DND-41 (cell line): Measurements from ENCODE around the gene FAM13A.

Experiments used
- ATAC-seq: fragments of 200-7000 bp; cut with Tn5 transposase; 3 replicates; pipeline ENCODE4 v1.9.1; 2021; ENCODE audit warnings: low read depth; ENCODE audit not compliant: insufficient read depth
- DNase-seq: peaks from one replicate; pipeline ENCODE4 v3.0.0-alpha.2; 2020
- H2AFZ ChIP-seq: 2 replicates; pipeline ENCODE4 v1.6.0; 2012; ENCODE audit warnings: low read depth, low read length
- H3K27ac ChIP-seq: 2 replicates; pipeline ENCODE4 v1.5.1; 2012; ENCODE audit warnings: low read length, inconsistent platforms
- H3K27me3 ChIP-seq: fragments of 200-600 bp; sonication (generic); 2 replicates; pipeline ENCODE4 v1.6.0; 2012; ENCODE audit warnings: low read length, mild to moderate bottlenecking, inconsistent platforms; ENCODE audit not compliant: insufficient read depth, poor library complexity
- H3K36me3 ChIP-seq: 2 replicates; pipeline ENCODE4 v1.5.1; 2012; ENCODE audit warnings: low read length, inconsistent platforms; ENCODE audit not compliant: insufficient read depth
- H3K4me1 ChIP-seq: 2 replicates; pipeline ENCODE4 v1.5.1; 2012; ENCODE audit warnings: mild to moderate bottlenecking, low read length; ENCODE audit not compliant: insufficient read depth
- H3K4me2 ChIP-seq: 2 replicates; pipeline ENCODE4 v1.6.0; 2012; ENCODE audit warnings: mild to moderate bottlenecking, moderate library complexity, low read length, inconsistent platforms; ENCODE audit not compliant: insufficient read depth
- H3K4me3 ChIP-seq, 2 experiments: fragments of 200-600 bp in 1 of 2; shearing (Covaris generic) in 1 of 2; 2 replicates each; pipeline ENCODE4 v1.5.1; 2012 to 2016; ENCODE audit warnings: inconsistent platforms in 2 of 2, low read length in 2 of 2, mild to moderate bottlenecking in 2 of 2, low read depth in 1 of 2, moderate library complexity in 1 of 2
- H3K79me2 ChIP-seq: 2 replicates; pipeline ENCODE4 v1.6.0; 2012; ENCODE audit warnings: low read length, inconsistent platforms; ENCODE audit not compliant: insufficient read depth
- H3K9ac ChIP-seq: 2 replicates; pipeline ENCODE4 v1.6.0; 2012; ENCODE audit warnings: low read depth, mild to moderate bottlenecking, inconsistent platforms, low read length, moderate library complexity
- H3K9me3 ChIP-seq: 2 replicates; pipeline ENCODE4 v1.5.1; 2012; ENCODE audit warnings: low read length, moderate library complexity, mild to moderate bottlenecking, inconsistent platforms; ENCODE audit not compliant: insufficient read depth, severe bottlenecking
- H4K20me1 ChIP-seq: 2 replicates; pipeline ENCODE4 v1.6.0; 2012; ENCODE audit warnings: low read length; ENCODE audit not compliant: insufficient read depth
- EZH2 ChIP-seq: IDR thresholded peaks from 3 replicates; pipeline ENCODE4 v1.6.1; 2012; ENCODE audit warnings: borderline replicate concordance, low read depth, mild to moderate bottlenecking, moderate library complexity, low read length, inconsistent platforms; ENCODE audit not compliant: severe bottlenecking
- TF ChIP-seq, protein P1 (sequence below): IDR thresholded peaks from 2 replicates; pipeline ENCODE4 v1.5.1; 2012; ENCODE audit warnings: borderline replicate concordance, low read length, moderate library complexity, mild to moderate bottlenecking; ENCODE audit not compliant: poor library complexity, severe bottlenecking; ENCODE audit errors: extremely low read depth

Gene FAM13A

DNA sequence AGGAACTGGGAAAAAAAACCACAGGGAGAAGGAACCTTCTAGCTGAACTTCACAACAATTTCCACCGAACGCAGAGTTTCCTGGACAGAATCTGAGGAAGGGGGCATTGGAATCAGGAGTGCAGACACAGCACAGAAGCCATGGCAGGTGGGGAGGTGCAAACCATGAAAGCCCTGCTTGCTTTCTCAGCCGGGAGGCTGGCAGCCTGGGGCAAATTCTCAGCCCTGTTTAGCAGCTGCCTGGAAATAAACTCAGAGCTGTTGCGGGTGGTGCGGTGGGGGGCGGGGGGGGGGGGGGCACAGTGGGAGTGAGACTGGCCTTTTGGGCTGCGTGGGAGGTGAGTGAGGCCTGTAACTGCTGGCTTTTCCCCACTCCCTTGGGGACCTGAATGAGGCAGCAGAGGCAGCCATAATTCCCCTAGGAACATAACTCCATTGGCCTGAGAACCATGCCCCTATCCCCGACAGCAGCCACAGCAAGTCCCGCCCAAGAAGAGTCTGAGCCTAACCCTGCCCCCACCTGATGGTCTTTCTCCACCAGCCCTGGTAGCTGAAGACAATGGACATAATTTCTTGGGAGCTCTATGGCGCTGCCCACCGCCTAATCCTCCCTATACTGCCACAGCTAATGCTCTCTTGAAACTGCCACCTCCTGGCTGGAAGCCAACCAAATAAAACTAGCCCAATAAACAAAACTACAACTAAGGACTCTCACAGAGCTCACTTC is 176.3 kb downstream of the FAM13A start:
- Histone ChIP-seq H3K9ac (no peak overlapping the region), H3K4me2 (no peak overlapping the region)

DNA sequence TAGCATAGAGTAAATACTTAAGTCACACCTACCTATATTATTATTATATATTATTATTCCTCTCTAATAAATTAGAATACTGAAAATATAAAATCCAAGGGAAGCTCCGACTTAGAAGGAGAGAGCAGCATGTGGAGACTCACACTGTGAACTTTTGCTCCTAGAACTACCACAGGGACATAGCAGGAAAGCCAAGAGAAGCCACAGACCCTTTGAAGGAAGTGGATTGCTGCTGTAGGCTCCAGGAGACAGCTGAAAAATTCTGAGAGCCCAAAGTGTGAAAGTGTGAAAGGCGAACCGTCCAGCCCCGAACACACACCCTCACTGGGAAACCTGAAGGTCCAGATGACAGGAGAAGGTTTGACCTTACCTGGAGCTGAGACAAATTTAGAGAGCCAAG is 177.0 kb downstream of the FAM13A start:
- H3K4me2 ChIP-seq, result no peak overlapping the region

More for the DNA sequence above, 176.3 kb downstream of the FAM13A start:
- Histone ChIP-seq H3K4me1 (peaks cover 4% of the 10 kb centered on the region), H3K79me2 (no peaks in the 10 kb centered on the region), H2AFZ (no peak overlapping the region), H3K9me3 (no peaks in the 10 kb centered on the region), H3K27me3 (no peaks in the 10 kb centered on the region), H4K20me1 (no peaks in the 10 kb centered on the region), H3K36me3 (no peaks in the 10 kb centered on the region), H3K4me3 (no peak overlapping the region), H3K27ac (no peak overlapping the region)
- no peak for DNase-seq
- no peak for TF ChIP-seq EZH2
- TF ChIP-seq, protein P1, sequence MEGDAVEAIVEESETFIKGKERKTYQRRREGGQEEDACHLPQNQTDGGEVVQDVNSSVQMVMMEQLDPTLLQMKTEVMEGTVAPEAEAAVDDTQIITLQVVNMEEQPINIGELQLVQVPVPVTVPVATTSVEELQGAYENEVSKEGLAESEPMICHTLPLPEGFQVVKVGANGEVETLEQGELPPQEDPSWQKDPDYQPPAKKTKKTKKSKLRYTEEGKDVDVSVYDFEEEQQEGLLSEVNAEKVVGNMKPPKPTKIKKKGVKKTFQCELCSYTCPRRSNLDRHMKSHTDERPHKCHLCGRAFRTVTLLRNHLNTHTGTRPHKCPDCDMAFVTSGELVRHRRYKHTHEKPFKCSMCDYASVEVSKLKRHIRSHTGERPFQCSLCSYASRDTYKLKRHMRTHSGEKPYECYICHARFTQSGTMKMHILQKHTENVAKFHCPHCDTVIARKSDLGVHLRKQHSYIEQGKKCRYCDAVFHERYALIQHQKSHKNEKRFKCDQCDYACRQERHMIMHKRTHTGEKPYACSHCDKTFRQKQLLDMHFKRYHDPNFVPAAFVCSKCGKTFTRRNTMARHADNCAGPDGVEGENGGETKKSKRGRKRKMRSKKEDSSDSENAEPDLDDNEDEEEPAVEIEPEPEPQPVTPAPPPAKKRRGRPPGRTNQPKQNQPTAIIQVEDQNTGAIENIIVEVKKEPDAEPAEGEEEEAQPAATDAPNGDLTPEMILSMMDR, result no peak
- peak; percentile 49; the same call in 2 of the 3 replicates for ATAC-seq

DNA sequence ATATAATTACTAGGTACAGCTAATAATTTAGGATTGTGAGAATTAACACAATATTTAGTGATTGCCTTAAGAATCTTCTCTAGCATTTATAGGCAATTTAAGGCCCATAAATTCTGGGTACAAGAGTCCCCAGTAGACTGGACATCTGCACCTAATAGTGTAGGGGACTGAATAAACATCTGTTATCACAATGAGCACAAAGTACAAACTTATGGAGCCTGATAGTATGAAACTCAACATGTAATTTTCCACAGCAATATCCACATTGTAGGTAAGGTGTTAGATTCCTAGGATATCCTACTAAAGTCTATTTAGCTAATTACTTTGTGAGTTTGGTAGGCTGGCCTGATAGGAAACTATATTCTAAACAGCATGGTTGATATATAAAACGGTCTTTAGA is 178.3 kb downstream of the FAM13A start:
- ATAC-seq, result no peak
- no peaks in the 10 kb centered on the region for H3K79me2 ChIP-seq
- no peak overlapping the region for H3K9ac ChIP-seq
- H3K4me1 ChIP-seq, result peaks cover 4% of the 10 kb centered on the region
- H3K4me3 ChIP-seq, result no peak overlapping the region
- H4K20me1 ChIP-seq, result no peaks in the 10 kb centered on the region
- H3K27me3 ChIP-seq, result no peaks in the 10 kb centered on the region
- no peak overlapping the region for H3K27ac ChIP-seq
- no peak overlapping the region for H3K4me2 ChIP-seq
- no peak for DNase-seq
- TF ChIP-seq, protein P1, result no peak
- TF ChIP-seq EZH2, result no peak
- no peaks in the 10 kb centered on the region for H3K9me3 ChIP-seq
- no peaks in the 10 kb centered on the region for H3K36me3 ChIP-seq
- no peak overlapping the region for H2AFZ ChIP-seq

More for the DNA sequence above, 177.0 kb downstream of the FAM13A start:
- ATAC-seq (no peak), DNase-seq (no peak)
- Histone ChIP-seq H2AFZ (no peak overlapping the region), H3K27ac (no peak overlapping the region), H3K27me3 (no peaks in the 10 kb centered on the region), H3K9ac (no peak overlapping the region), H3K9me3 (no peaks in the 10 kb centered on the region), H3K4me1 (peaks cover 4% of the 10 kb centered on the region), H3K36me3 (no peaks in the 10 kb centered on the region), H3K4me3 (no peak overlapping the region), H4K20me1 (no peaks in the 10 kb centered on the region), H3K79me2 (no peaks in the 10 kb centered on the region)
- no peak for TF ChIP-seq EZH2
- TF ChIP-seq, protein P1, result no peak
